ENCODE results near the gene ALDH2.
"Not testable (repeated sequence)": the region's sequence is repeated elsewhere in the genome, so short reads cannot be mapped to it uniquely, and the experiment has no call there.

ALDH2 gene

GRCh38 chr12:111824312-111824711, 57.6 kb downstream of the ALDH2 start:
- in situ Hi-C loops (cut with HindIII; ENCODE audit: low sequenced_read_pairs): not testable (repeated sequence)

DNA sequence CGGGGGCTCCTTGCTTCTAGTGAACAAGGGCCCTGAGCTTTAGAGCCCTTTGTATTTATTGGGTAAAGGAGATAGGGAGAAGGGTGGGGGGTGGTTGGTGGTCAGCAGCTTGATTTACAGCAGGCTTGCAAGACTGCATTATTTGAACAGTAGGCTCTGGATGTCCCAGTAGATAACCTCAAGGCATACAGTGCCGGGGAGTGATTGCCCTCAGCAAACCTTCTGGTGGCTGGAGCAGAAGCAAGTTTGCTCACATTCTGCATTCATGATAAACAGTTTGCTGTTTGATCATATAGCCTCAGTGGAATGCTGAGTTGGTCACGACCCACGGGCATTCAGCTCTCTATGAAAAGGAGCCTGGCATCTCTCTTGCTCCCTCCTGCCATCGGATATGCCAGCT, 58.8 kb downstream of the ALDH2 start:
- in situ Hi-C loops (cut with HindIII; ENCODE audit: low sequenced_read_pairs): no loop called here

GRCh38 chr12:111826316-111826715, 59.6 kb downstream of the ALDH2 start:
- in situ Hi-C loops (cut with HindIII; ENCODE audit: low sequenced_read_pairs): no loop called here

- in situ Hi-C loops (cut with HindIII; ENCODE audit: low sequenced_read_pairs): no loop called here
These were observed 60.3 kb downstream of the ALDH2 start for GRCh38 chr12:111826992-111827391.

DNA sequence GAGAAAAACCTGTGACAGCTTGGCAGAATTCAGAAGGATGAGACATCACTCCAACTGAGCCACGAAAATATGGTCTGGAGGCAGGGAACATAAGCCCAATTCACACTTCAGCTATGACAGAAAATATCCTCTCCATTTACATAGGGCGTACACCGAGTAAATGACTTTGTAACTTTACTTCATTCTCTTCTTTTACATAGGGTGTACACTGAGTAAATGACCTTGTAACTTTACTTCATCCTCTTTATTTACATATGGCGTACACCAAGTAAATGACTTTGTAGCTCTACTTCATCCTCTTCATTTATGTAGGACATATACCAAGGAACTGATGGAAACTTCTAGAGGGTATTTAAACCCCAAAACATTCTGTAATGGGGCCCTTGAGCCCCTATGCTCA, 61.2 kb downstream of the ALDH2 start:
- in situ Hi-C loops (cut with HindIII; ENCODE audit: low sequenced_read_pairs): no loop called here

- in situ Hi-C loops (cut with HindIII; ENCODE audit: low sequenced_read_pairs): no loop called here
These were observed 61.7 kb downstream of the ALDH2 start for GRCh38 chr12:111828338-111828979.

GRCh38 chr12:111829635-111830034, 62.9 kb downstream of the ALDH2 start:
- in situ Hi-C loops (cut with HindIII; ENCODE audit: low sequenced_read_pairs): not testable (repeated sequence)

DNA sequence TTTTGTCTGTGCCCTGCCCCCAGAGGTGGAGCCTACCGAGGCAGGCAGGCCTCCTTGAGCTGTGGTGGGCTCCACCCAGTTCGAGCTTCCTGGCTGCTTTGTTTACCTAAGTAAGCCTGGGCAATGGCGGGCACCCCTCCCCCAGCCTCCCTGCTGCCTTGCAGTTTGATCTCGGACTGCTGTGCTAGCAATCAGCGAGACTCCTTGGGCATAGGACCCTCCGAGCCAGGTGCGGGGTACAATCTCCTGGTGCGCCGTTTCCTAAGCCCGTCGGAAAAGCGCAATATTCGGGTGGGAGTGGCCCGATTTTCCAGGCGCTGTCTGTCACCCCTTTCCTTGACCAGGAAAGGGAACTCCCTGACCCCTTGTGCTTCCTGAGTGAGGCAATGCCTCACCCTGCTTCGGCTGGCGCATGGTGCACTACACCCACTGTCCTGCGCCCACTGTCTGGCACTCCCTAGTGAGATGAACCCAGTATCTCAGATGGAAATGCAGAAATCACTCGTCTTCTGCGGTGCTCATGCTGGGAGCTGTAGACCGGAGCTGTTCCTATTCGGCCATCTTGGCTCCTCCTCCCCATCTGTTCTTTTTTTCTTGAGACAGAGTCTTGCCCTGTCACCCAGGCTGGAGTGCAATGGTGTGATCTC, 68.1 kb downstream of the ALDH2 start:
- in situ Hi-C loops (cut with HindIII; ENCODE audit: low sequenced_read_pairs): not testable (repeated sequence)

GRCh38 chr12:111835531-111836181, 68.9 kb downstream of the ALDH2 start:
- in situ Hi-C loops (cut with HindIII; ENCODE audit: low sequenced_read_pairs): not testable (repeated sequence)

DNA sequence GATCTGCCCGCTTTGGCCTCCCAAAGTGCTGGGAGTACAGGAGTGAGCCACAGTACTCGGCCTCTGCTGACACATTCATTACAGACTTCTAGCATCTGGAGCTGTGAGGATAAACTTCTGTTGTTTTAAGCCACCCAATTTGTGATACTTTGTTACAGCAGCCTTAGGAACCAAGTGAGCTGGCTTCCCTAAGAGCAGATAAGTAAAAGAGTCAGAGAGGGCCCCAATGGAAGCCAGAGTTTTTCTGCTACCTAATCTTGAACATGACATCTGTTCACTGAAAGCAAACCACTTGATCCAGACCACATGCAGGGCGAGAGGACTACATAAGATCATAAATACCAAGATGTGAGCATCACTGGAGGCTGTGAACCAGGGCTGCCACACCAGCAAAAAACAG, 71.6 kb downstream of the ALDH2 start:
- in situ Hi-C loops (cut with HindIII; ENCODE audit: low sequenced_read_pairs): no loop called here

DNA sequence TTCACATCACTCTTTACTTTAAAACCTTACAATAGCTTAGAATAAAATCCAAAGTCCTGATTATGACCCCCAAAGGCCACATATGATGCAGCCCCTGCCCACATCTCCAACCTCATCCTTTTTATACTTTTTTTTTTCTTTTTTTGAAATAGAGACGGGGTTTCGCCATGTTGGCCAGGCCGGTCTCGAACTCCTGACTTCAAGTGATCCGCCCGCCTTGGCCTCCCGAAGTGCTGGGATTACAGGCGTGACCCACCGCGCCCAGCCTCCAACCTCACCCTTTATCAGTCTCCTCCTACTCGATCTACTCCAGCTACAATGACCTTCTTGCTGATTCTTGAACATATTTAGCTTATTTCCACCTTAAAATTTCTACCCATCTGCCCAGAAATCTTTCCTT, 74.1 kb downstream of the ALDH2 start:
- in situ Hi-C loops (cut with HindIII; ENCODE audit: low sequenced_read_pairs): no loop called here

- in situ Hi-C loops (cut with HindIII; ENCODE audit: low sequenced_read_pairs): no loop called here
These were observed 74.6 kb downstream of the ALDH2 start for GRCh38 chr12:111841236-111841749.

GRCh38 chr12:111841750-111842555, 75.2 kb downstream of the ALDH2 start, which contains the start of gene MAPKAPK5:
Gene MAPKAPK5, plus strand, starts transcription at chr12:111842228. Its CDS starts 506 bp downstream, at chr12:111842734.
- in situ Hi-C loops (cut with HindIII; ENCODE audit: low sequenced_read_pairs): no loop called here

DNA sequence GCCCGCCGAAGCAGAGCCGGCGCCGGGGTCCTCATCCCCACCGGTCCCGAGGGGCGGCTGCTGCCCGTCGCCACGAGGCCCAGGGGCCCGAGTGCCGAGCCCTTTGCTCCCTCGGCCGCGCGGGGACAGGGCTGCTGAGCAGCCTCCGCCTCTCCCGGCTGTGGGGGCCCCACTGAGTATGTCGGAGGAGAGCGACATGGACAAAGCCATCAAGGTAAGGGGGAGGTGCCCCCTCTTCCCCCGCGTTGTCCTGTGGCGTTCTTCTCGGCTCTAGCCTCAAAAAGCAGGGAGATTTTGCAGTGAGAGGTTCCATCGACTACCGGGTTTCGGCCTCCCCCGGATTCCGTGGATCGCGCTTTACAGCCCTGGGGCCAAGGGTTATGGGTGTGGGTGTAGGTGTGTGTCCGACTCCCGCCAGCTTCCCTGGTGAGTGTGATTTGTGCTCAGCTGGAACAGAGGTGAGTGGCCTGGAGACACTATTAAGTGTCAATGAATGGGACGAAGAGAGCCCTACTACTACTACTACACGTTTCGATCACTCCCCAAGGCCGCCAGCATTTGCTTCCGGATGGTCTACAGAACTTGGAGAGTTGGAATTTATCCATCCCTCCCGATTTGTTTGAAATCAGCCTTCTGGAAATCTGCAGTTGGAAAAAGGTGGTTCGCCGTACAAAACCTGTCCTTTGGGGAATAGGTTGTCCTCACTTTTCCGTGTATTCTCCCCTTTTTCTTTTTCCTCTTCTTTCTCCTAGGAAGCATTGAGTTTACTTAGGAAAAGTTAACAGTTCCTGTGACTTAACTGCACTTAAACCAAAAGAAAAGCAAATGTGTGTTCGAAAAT, 76.0 kb downstream of the ALDH2 start:
- in situ Hi-C loops (cut with HindIII; ENCODE audit: low sequenced_read_pairs): no loop called here

- in situ Hi-C loops (cut with HindIII; ENCODE audit: low sequenced_read_pairs): no loop called here
These were observed 79.3 kb downstream of the ALDH2 start for GRCh38 chr12:111846016-111846415.

DNA sequence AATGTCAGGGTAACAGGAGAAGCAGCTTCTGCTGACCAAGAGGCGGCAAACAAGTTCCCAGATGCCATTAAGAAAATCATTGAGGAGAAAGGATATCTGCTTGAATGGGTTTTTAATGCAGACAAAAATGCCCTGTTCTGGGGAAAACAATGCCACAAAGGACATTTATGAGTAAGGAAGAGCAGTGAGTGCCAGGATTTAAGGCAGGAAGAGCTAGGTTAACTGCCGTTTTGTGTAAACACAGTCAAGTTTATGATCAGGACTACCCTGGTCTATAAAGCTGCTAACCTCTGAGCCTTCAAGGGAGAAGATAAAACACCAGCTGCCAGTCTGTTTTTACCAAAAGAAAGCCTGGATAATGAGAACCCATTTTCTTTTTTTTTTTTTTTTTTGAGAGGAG, 83.8 kb downstream of the ALDH2 start:
- in situ Hi-C loops (cut with HindIII; ENCODE audit: low sequenced_read_pairs): no loop called here

DNA sequence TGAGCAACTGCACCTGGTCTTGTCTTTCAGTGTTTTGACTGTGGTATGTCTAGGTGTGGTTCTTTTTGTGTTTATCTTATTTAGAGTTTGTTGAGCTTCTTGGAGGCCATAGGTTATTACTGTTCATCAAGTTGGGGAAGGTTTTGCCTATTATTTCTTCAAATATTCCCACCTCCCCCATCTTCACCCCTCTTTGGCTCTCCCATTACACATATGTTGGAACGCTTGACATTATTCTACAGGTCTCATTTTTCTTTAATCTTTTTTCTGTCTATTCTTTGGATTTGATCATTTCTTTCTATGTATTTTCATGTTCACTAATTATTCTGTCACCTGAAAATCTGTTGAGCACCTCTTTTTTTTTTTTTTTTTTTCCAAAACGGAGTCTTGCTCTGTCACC, 91.5 kb downstream of the ALDH2 start:
- in situ Hi-C loops (cut with HindIII; ENCODE audit: low sequenced_read_pairs): no loop called here

DNA sequence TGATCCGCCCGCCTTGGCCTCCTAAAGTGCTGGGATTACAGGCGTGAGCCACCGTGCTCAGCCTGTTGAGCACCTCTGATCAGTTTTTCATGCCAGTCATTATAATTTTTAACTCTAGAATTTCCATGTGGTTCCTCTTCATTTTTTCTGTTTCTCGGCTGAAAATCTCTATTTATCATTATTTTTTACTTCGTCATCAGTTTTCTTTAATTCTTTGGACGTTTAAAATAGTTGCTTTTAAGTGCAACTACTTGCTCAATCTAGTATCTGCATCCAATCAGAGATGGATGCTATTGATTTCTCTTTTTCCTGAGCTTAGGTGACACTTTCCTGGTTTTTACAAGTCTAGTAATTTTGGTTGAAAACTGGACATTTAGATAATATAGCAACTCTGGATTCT, 92.0 kb downstream of the ALDH2 start:
- in situ Hi-C loops (cut with HindIII; ENCODE audit: low sequenced_read_pairs): no loop called here

GRCh38 chr12:111864913-111865312, 98.2 kb downstream of the ALDH2 start:
- in situ Hi-C loops (cut with HindIII; ENCODE audit: low sequenced_read_pairs): no loop called here

Data from endothelial cell of hepatic sinusoid (primary cell).